Nephron progenitor cell (in vitro differentiated cells): ENCODE data around the gene NUP93.

Experiments
- DNase-seq: peaks from one replicate; pipeline ENCODE4 v3.0.0; 2021
- H3K27ac Mint-ChIP-seq: 2 replicates; pipeline ENCODE4 v1.8.0; 2021; ENCODE audit warnings: mild to moderate bottlenecking, moderate library complexity, mixed read lengths
- H3K27me3 Mint-ChIP-seq: 2 replicates; pipeline ENCODE4 v1.8.0; 2021; ENCODE audit warnings: mild to moderate bottlenecking, low read depth, mixed read lengths; ENCODE audit not compliant: poor library complexity
- H3K36me3 Mint-ChIP-seq: 2 replicates; pipeline ENCODE4 v1.8.0; 2021; ENCODE audit warnings: low read depth, mixed read lengths
- H3K4me1 Mint-ChIP-seq: 2 replicates; pipeline ENCODE4 v1.8.0; 2021; ENCODE audit warnings: mixed read lengths
- H3K4me3 Mint-ChIP-seq: 2 replicates; pipeline ENCODE4 v1.8.0; 2021; ENCODE audit warnings: mild to moderate bottlenecking, moderate library complexity, mixed read lengths
- H3K9me3 Mint-ChIP-seq: 2 replicates; pipeline ENCODE4 v1.8.0; 2021; ENCODE audit warnings: mild to moderate bottlenecking, moderate library complexity, mixed read lengths
- CTCF ChIP-seq: fragments of 200-600 bp; sonication (generic); IDR thresholded peaks from 2 replicates; pipeline ENCODE4 v1.5.0; 2021; ENCODE audit warnings: antibody characterized with exemption

Gene NUP93

DNA sequence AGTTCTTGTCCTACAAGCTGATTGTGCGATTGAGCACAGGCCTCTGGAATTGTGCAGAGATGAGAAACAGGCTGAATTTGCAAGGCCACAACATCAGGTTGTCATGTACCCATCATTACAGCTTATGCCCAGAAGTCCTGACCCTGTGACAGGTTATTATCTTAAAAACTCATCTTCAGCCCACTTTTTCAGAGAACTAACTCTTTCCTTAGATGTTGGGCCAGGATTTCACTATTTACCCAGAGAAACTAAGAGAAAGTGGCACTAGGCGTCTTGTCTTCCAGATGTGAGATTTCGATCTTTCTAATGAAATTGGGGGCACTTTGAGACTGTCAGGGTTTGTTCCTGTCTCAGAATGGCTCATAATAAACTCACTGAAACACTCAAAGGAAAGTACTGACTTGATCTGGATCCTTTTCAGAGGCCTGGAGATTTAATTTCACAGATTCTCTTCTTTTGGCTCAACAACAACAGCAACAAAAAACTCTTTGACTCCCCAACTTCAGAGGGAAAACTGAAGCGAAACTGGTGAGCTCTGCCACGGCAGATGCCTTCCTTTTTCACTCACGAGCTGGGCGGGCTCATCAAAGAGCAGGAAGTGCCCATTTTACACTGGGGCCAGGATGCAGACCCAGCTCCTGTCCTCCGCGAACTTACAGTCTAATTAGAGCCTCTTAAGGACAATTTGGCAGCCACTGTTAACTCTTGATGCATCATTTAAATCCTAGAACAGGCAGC, 117.4 kb downstream of the NUP93 start:
- TF ChIP-seq CTCF, result no peak
- no peaks in the 10 kb centered on the region for H3K9me3 Mint-ChIP-seq
- peaks cover 44% of the 10 kb centered on the region for H3K4me1 Mint-ChIP-seq
- DNase-seq, result no peak
- peaks cover 32% of the 10 kb centered on the region for H3K36me3 Mint-ChIP-seq
- no peak overlapping the region for H3K4me3 Mint-ChIP-seq
- no peaks in the 10 kb centered on the region for H3K27me3 Mint-ChIP-seq
- H3K27ac Mint-ChIP-seq, result peak overlapping the region; percentile 97

GRCh38 chr16:56848029-56848936, 118.4 kb downstream of the NUP93 start:
- Mint-ChIP-seq H3K27ac (peak overlapping the region; percentile 97), H3K4me3 (no peak overlapping the region), H3K4me1 (peaks cover 44% of the 10 kb centered on the region), H3K36me3 (peaks cover 26% of the 10 kb centered on the region), H3K9me3 (no peaks in the 10 kb centered on the region), H3K27me3 (no peaks in the 10 kb centered on the region)
- no peak for DNase-seq
- TF ChIP-seq CTCF, result no peak

GRCh38 chr16:56848955-56849689, 119.2 kb downstream of the NUP93 start:
- Mint-ChIP-seq H3K4me1 (peaks cover 44% of the 10 kb centered on the region), H3K4me3 (no peak overlapping the region), H3K36me3 (peaks cover 19% of the 10 kb centered on the region)

DNA sequence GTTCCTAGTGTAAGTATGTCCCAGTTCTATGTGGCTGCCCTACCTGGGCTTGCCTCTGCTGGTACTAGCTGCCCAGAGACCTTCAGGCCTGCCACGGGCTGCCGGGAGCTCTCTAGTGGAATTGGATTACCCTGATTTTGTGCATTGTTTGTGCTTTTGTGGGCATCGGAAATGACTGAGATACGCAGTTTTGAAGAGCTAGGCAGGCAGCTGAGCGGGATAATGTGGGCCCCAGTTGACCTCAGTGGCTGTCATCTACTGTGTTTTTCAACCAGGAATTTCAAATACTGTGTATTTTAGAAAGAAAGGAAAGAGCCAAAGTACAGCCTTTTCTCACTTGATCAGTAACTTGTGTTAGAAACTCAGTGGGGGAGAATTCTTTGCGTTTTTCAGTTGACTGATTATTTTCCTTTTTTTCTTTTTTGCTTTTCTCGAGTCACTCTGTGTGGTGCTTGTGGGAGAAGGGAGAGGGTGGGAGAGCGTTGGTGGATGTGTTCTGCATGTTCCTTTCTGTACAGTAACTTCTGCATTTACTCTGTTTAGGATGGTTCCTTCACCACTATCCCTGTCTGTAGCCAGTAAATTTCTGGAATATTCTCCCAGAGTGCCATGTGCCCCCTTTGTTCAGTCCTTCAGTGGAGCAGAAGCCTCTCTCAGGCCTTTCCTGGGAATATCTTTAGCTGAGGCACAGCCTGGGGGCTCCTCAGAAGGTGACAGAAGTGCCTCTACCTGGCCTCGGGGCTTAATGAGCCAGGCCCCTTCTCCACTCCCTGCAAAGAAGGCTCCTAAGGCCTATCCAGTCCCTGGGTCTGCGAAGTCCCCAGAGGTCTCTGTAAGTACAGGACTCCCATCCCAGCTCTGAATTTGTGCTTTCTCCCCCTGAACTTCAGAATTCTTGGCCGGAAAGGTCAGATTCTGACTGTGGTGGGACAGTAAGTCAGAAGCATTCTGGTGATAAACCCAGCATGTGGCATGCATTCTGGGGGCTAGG, 120.1 kb downstream of the NUP93 start:
- peaks cover 44% of the 10 kb centered on the region for H3K4me1 Mint-ChIP-seq
- H3K27me3 Mint-ChIP-seq, result no peaks in the 10 kb centered on the region
- DNase-seq, result no peak
- H3K9me3 Mint-ChIP-seq, result no peaks in the 10 kb centered on the region
- H3K27ac Mint-ChIP-seq, result no peak overlapping the region
- TF ChIP-seq CTCF, result no peak
- peaks cover 10% of the 10 kb centered on the region for H3K36me3 Mint-ChIP-seq
- H3K4me3 Mint-ChIP-seq, result no peak overlapping the region

More at GRCh38 chr16:56848955-56849689, 119.2 kb downstream of the NUP93 start:
- TF ChIP-seq CTCF, result no peak
- Mint-ChIP-seq H3K9me3 (no peaks in the 10 kb centered on the region), H3K27ac (peak overlapping the region; percentile 97), H3K27me3 (no peaks in the 10 kb centered on the region)
- DNase-seq, result no peak
